ENCODE measurements around the gene DCBLD2.

DNA sequence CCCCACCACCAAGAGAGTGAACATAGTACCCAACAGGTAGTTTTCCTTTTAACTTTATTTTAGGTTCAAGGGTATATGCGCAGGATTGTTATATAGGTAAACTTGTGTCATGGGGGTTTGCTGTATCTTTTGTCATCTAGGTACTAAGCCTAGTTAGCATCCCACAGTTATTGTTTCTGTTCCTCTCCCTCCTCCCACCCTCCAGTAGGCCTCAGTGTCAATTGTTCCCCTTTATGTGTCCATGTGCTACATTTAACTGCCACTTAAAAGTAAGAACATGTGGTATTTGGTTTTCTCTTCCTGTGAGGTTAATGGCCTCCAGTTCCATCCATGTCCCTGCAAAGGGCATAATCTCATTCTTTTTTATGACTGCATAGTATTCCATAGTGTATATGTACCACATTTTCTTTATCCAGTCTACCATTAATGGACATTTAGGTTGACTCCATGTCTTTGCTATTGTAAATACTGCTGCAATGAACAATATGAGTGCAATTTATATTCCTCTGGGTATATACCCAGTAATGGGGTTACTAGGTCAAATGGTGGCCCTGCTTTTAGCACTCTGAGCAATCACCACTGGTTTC, 72.2 kb downstream of the DCBLD2 start:
- TF ChIP-seq MAX (CRISPR knock-in tag; IDR thresholded peaks at IDR 0.05) (no peak), CTCF (IDR thresholded peaks at IDR 0.05 in 2 of 3, conservative IDR thresholded peaks at IDR 0.05 in 1 of 3; ENCODE audit: insufficient read depth in 2 of 3, low read depth in 1 of 3, low read length in 3 of 3) (no peak), YY1 (IDR thresholded peaks at IDR 0.05; ENCODE audit: borderline replicate concordance in 1 of 3, control insufficient read depth in 1 of 3, extremely low read depth in 1 of 3, insufficient read depth in 3 of 3, insufficient read length in 1 of 3, insufficient replicate concordance in 2 of 3, low read depth in 1 of 3, low read length in 2 of 3) (no peak), PTBP1 (IDR thresholded peaks at IDR 0.05; ENCODE audit: low read depth, low read length) (no peak), ETV6 (IDR thresholded peaks at IDR 0.05; ENCODE audit: borderline replicate concordance in 1 of 2, low read depth in 2 of 2, low read length in 1 of 2) (no peak), ETV6 (CRISPR knock-in tag; IDR thresholded peaks at IDR 0.05; ENCODE audit: borderline replicate concordance) (no peak), TEAD2 (tag; IDR thresholded peaks at IDR 0.05) (no peak), GABPA (tag; conservative IDR thresholded peaks at IDR 0.05; ENCODE audit: low read depth) (no peak), MCM5 (IDR thresholded peaks at IDR 0.05; ENCODE audit: low read depth) (no peak), ZNF143 (CRISPR knock-in tag; IDR thresholded peaks at IDR 0.05) (no peak), ARID2 (IDR thresholded peaks at IDR 0.05) (no peak), SIN3A (IDR thresholded peaks at IDR 0.05; ENCODE audit: borderline replicate concordance in 2 of 2, control insufficient read depth in 1 of 2, low read depth in 2 of 2, low read length in 2 of 2) (no peak), PRPF4 (IDR thresholded peaks at IDR 0.05; ENCODE audit: insufficient read depth, low read depth, low read length, poor library complexity, severe bottlenecking) (no peak), EP300 (IDR thresholded peaks at IDR 0.05; ENCODE audit: low read length) (no peak), KAT7 (CRISPR knock-in tag; IDR thresholded peaks at IDR 0.05; ENCODE audit: borderline replicate concordance) (no peak)
